Stimulated activated naive CD8-positive, alpha-beta T cell treated with anti-CD3 and anti-CD28 coated beads, Interleukin-15, amount 100 ng/mL, for 72 hours (primary cell): ENCODE measurements around the gene SLC45A1.

ENCODE experiments used
- ATAC-seq: fragments of 150-1000 bp; cut with Tn5 transposase; 2 replicates; pipeline ENCODE4 v1.10.0; 2021; ENCODE audit warnings: mild to moderate bottlenecking, moderate library complexity
- DNase-seq, 2 donors: peaks; one replicate each; pipeline ENCODE4 v3.0.0; 2021 to 2022
- H3K27ac Mint-ChIP-seq, 2 donors: one replicate each; pipeline ENCODE4 v1.8.0; 2022; ENCODE audit warnings: mild to moderate bottlenecking in 2 of 2, mixed read lengths in 2 of 2, moderate library complexity in 2 of 2
- H3K27me3 Mint-ChIP-seq: one replicate; pipeline ENCODE4 v1.8.0; 2022; ENCODE audit warnings: mixed read lengths
- H3K4me1 Mint-ChIP-seq: one replicate; pipeline ENCODE4 v1.8.0; 2022; ENCODE audit warnings: mild to moderate bottlenecking, mixed read lengths
- H3K4me3 Mint-ChIP-seq, 2 donors: one replicate each; pipeline ENCODE4 v1.8.0; 2022; ENCODE audit warnings: mild to moderate bottlenecking in 2 of 2, mixed read lengths in 2 of 2, moderate library complexity in 1 of 2
- H3K9me3 Mint-ChIP-seq, 2 donors: one replicate each; pipeline ENCODE4 v1.8.0; 2022; ENCODE audit warnings: mixed read lengths in 2 of 2

Gene SLC45A1

DNA sequence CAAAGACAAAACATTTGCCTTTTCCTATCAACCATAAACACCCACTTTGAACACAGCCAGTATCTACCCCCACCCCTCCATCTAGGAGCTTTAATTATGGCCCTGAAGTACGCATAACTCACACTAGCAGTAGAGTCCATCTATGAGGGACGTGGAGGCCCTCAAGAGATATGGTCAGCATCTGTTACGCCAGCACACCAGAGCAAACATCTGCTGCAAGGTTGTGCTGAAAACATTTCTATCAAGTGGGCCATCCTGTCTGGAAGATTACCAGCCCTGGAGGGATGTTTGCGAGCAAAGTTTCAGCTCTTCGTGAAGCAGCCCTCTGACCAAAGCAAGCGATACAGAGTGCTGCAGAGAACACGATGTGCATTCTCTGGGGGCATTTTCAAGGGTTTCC, 74.6 kb downstream of the SLC45A1 start:
- no peak overlapping the region for H3K27ac Mint-ChIP-seq
- no peaks in the 10 kb centered on the region for H3K9me3 Mint-ChIP-seq
- H3K4me3 Mint-ChIP-seq = no peak overlapping the region
- H3K27me3 Mint-ChIP-seq = no peaks in the 10 kb centered on the region
- ATAC-seq (no peak), DNase-seq (no peak)
- H3K4me1 Mint-ChIP-seq = peaks cover 79% of the 10 kb centered on the region
